HG02973 (cell line): ENCODE results near the gene STH.

ENCODE experiments used
- ATAC-seq: cut with Tn5 transposase; IDR thresholded peaks from one replicate; pipeline ENCODE4 v1.9.1; 2021; ENCODE audit warnings: moderate library complexity; ENCODE audit not compliant: unreplicated experiment

STH gene

GRCh38 chr17:45983614-45984310, 15.3 kb upstream of the STH start:
- ATAC-seq: no peak

- ATAC-seq: no peak
Measured at GRCh38 chr17:45984368-45984767, 14.7 kb upstream of the STH start.

GRCh38 chr17:45985447-45985846, 13.6 kb upstream of the STH start:
- no peak for ATAC-seq

GRCh38 chr17:45986056-45986455, 13.0 kb upstream of the STH start:
- ATAC-seq: no peak

GRCh38 chr17:45987706-45988105, 11.3 kb upstream of the STH start:
- no peak for ATAC-seq

GRCh38 chr17:45989759-45990158, 9.3 kb upstream of the STH start:
- ATAC-seq: no peak

- no peak for ATAC-seq
Measured at GRCh38 chr17:45990886-45991285, 8.2 kb upstream of the STH start.

- ATAC-seq: no peak
Measured at GRCh38 chr17:45991341-45991740, 7.7 kb upstream of the STH start.

GRCh38 chr17:45992175-45992574, 6.9 kb upstream of the STH start:
- no peak for ATAC-seq

- no peak for ATAC-seq
Measured at GRCh38 chr17:45992904-45993303, 6.1 kb upstream of the STH start.

- no peak for ATAC-seq
Measured at GRCh38 chr17:45993962-45994627, 5.0 kb upstream of the STH start.

GRCh38 chr17:45994987-45995386, 4.1 kb upstream of the STH start:
- no peak for ATAC-seq

- ATAC-seq: no peak
Measured at GRCh38 chr17:45995627-45996270, 3.3 kb upstream of the STH start.

- no peak for ATAC-seq
Measured at GRCh38 chr17:45996282-45996937, 2.6 kb upstream of the STH start.

GRCh38 chr17:45997166-45997565, 1.9 kb upstream of the STH start:
- ATAC-seq: no peak

GRCh38 chr17:45997624-45998023, 1.4 kb upstream of the STH start:
- ATAC-seq: no peak

GRCh38 chr17:45999900-46000290, 845 bp downstream of the STH start:
- no peak for ATAC-seq

- ATAC-seq: no peak
Measured at GRCh38 chr17:46000292-46000691, 1.2 kb downstream of the STH start.

GRCh38 chr17:46000757-46001156, 1.7 kb downstream of the STH start:
- ATAC-seq: no peak

- no peak for ATAC-seq
Measured at GRCh38 chr17:46001390-46002310, 2.6 kb downstream of the STH start.
